Measurements from ENCODE around the gene HAP1. TPM values are rescaled to one million over a fixed set of nuclear protein-coding genes. Genes with fewer than 3 reads are reported as not detected.

Gene HAP1
- polyA plus RNA-seq, 2 of the 4 experiments (the other 2 are of a cell fraction), result 1.6 to 2.2 TPM

DNA sequence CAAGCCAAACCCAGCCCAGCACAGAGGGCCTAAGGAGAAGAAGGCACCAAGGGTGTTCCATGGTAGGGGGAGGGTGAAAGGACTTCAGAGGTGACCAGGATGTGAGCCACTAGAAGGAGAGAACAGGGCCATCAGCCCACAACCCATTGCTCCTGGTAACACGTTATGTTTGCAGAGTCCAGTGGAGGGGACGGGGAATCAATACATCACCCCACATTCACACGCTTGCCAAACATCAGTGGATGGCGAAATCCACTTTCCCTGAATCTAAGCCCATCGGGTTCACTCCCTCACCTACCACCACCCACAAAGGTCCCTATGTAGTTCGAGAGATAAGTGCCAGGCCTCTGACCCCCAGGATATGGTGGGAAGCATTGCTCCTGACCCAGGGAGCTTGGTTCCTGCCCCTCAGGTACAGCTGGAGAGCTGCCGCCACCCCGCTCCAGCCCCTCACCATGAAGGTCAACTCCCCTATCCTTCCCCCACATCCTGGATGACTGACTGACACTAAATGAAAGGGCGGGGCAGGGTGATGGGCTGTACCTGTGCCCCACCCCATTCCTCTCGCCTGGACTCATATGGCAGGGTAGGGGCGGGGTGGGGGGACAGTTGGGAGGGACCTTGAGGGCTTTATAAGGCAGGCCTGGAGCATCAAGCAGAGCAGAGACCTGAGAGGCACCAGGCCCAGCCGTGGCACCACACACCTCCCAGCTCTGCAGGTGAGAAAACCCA lies 22.6 kb downstream of the HAP1 start, which contains the start of gene GAST:
Gene GAST, plus strand, starts transcription at position 663 of the 732 bp plus-strand sequence. CDS start 3,106 bp downstream, outside the sequence.
- no peak for FAIRE-seq
- CTCF ChIA-PET, result interaction anchor here (0.6 to 96.0 kb wide), 7 partner anchors 9 to 348 kb away, joined by 3 to 3262 read pairs (median 4); partner anchors contain the start of genes EIF1, FKBP10, JUP and P3H4

DNA sequence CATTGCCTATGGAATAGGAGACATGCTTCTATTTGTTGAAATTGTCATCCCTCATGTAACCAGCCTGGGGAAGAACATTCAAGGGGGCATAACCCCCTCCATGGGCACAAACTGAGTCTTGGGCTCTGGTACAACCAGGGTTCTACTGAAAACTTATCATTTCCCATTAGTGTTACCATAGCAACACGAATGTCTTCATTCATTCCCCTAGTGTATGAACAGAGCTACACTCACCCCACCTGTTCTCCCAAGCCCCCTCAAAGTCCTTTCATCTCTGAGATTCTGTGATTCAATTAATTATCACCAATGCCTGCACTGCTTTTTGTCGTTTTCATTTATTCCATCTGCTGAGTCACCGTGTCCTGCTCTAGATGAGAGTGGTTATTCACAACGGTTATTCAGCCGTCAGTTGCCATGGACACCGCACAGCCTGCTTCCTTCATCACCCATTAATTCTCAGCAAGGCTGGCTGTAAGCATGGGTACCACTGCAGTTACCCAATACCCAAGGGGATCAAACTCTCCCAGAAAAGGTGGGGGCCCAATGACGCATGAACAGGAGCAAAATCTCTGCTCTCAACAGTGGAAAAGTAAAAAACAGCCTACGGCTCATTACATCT lies 23.9 kb downstream of the HAP1 start:
- ChIA-PET CTCF (interaction anchor here (0.6 to 96.0 kb wide), 11 partner anchors 9 to 431 kb away, joined by 3 to 3262 read pairs (median 5); partner anchors contain the start of genes EIF1, FKBP10, JUP and P3H4), POLR2A (no interaction called here)
- TF ChIP-seq FOSL2 (IDR thresholded peaks at IDR 0.05) (no peak), FOSL2 (CRISPR knock-in tag; IDR thresholded peaks at IDR 0.05) (peak; percentile 21; the same call in 1 of the 2 replicates), RNF2 (IDR thresholded peaks at IDR 0.05; ENCODE audit: borderline replicate concordance, low read depth) (no peak), NFE2L2 (conservative IDR thresholded peaks at IDR 0.05; ENCODE audit: low read length) (peak; percentile 62; the same call in 1 of the 2 replicates), MAFK (IDR thresholded peaks at IDR 0.05; ENCODE audit: partially characterized antibody) (peak; percentile 78)
- ATAC-seq, result peak; percentile 20 to 27; a peak in 2 of 6 replicates
- H3K27ac ChIP-seq, result no peak overlapping the region
- peak in 1 of 2 experiments; percentile 62 for DNase-seq (ENCODE audit: low read depth in 1 of 2, low spot score in 1 of 2)
- 53% methylated on average over 8 of the region's 8 CpGs for WGBS (ENCODE audit: missing lambda C conversion rate)
- FAIRE-seq, result peak; percentile 36
- H3K4me3 ChIP-seq, result no peak overlapping the region
- H3K4me1 ChIP-seq, result peaks cover 5% of the 10 kb centered on the region
- no peak overlapping the region for H3K4me2 ChIP-seq
- no peaks in the 10 kb centered on the region for H3K9me3 ChIP-seq

More for the DNA sequence above, 22.6 kb downstream of the HAP1 start, which contains the start of gene GAST:
- WGBS (ENCODE audit: missing lambda C conversion rate), result 86% methylated on average over 10 of the region's 12 CpGs
- ATAC-seq, result no peak
- POLR2A ChIA-PET, result no interaction called here
- Histone ChIP-seq H3K4me1 (peaks cover 3% of the 10 kb centered on the region), H3K4me2 (no peak within 1 kb of the TSS), H3K4me3 (no peak within 1 kb of the TSS), H3K27ac (0 out of 6 replicates have a peak within 1 kb of the TSS, but pooled peaks of 1 of the 2 experiments have one; percentile 8), H3K9me3 (no peaks in the 10 kb centered on the region)
- DNase-seq (ENCODE audit: low read depth in 1 of 2, low spot score in 1 of 2), result no peak
- TF ChIP-seq MAZ (IDR thresholded peaks at IDR 0.05; ENCODE audit: borderline replicate concordance, low read depth, low read length), result no peak

DNA sequence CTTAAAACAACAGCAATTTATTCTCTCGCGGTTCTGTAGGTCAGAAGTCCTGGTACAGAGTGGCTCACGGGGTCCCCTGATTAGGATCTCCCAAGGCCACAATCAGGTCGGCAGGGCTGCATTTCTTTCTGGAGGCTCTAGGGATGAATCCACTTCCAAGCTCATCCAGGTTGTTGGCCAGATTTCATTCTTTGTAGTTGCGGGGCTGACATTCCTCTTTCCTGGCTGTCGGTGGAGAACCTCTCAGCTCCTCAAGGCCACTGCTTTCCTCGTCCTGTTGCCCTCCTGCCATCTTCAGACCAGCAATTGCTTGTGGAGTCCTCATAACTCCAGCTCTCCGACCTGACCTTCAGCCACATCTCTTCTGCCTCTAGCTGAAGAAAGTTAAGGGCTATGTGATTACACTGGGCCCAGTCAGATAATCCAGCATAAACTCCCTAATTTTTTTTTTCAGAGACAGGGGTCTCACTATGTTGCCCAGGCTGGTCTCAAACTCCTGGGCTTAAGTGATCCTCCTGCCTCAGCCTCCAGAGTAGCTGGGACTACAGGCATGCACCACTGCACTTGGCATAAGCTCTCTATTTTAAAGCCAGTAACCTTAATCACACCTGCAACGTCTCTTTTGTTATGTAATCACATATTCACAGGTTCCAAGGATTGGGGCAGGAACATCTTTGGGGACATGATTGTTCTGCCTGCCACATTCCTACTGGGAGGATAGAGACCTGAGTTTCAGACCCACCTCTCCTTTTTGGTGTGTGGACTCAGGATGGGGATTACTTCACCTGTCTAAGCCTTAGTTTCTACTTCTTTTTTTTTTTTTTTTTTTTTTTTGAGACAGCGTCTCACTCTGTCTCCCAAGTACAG lies 26.4 kb downstream of the HAP1 start:
- POLR2A ChIA-PET, result interaction anchor here (0.7 to 4.8 kb wide), 5 partner anchors 12 to 26 kb away, joined by 3 to 38 read pairs (median 4); partner anchors contain the start of genes EIF1 and HAP1
- 66% methylated on average over 10 of the region's 10 CpGs for WGBS (ENCODE audit: missing lambda C conversion rate)

DNA sequence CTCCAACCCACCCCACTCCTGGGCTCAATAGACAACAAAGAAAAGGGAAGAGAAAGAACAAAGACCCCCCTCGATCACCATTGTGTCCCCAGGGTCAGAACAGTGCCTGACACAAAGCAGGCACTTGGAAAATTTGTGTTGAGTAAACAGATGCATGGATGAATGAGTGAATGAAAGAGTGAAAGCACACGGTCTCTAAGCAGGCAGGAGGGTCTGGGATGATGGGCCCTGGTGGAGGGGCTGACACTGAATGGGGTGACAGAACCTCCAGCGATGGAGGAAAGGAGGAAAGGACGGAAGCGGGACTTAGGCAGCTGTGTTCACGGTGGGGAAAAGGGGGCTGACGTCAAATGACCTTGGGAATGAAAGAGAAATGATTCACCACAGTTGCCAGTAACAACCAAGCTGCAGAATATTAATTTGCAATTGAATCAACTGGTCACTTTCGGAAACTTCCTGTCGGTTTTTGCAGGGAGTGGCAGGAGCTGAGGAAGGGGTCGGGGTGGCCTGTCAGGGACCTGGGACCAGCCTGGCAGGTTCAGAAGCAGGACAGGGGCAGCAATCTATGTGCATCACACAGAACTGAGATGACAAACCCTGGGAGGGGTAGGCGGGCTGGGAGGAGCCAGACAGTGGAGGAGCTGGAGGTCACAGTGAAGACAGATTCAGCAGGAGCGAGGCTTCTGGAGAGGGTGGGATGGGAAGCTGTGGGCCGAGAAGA lies 29.0 kb downstream of the HAP1 start:
- no peaks in the 10 kb centered on the region for H3K9me3 ChIP-seq
- peaks cover 13% of the 10 kb centered on the region for H3K4me1 ChIP-seq
- ChIA-PET POLR2A (interaction anchor here (0.6 to 4.8 kb wide), 3 partner anchors 9 to 191 kb away, joined by 3 to 38 read pairs (median 6); partner anchors contain the start of gene EIF1), CTCF (interaction anchor here (0.9 to 96.0 kb wide), 7 partner anchors 10 to 1078 kb away, joined by 3 to 3262 read pairs (median 3); partner anchors contain the start of genes FKBP10, HAP1, JUP and P3H4)
- no peak for FAIRE-seq
- DNase-seq (ENCODE audit: low read depth in 1 of 2, low spot score in 1 of 2), result no peak
- WGBS (ENCODE audit: missing lambda C conversion rate), result 61% methylated on average over 13 of the region's 13 CpGs
- ATAC-seq, result peak; percentile 59 to 64; a peak in 5 of 6 replicates
- peak overlapping the region; percentile 6; the same call in 1 of the 3 replicates for H3K4me2 ChIP-seq
- TF ChIP-seq FOSL2 (IDR thresholded peaks at IDR 0.05), result no peak
- TF ChIP-seq FOSL2 (CRISPR knock-in tag; IDR thresholded peaks at IDR 0.05), result 0 out of 2 replicates have a peak, but pooled peaks have one; percentile 13
- TF ChIP-seq, protein P1, sequence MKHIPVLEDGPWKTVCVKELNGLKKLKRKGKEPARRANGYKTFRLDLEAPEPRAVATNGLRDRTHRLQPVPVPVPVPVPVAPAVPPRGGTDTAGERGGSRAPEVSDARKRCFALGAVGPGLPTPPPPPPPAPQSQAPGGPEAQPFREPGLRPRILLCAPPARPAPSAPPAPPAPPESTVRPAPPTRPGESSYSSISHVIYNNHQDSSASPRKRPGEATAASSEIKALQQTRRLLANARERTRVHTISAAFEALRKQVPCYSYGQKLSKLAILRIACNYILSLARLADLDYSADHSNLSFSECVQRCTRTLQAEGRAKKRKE (CRISPR knock-in tag; IDR thresholded peaks at IDR 0.05; ENCODE audit: low read depth), result no peak
- 0 out of 6 replicates have a peak overlapping the region, but pooled peaks of 1 of the 2 experiments have one; percentile 13 for H3K27ac ChIP-seq
- H3K4me3 ChIP-seq, result no peak overlapping the region

More for the DNA sequence above, 26.4 kb downstream of the HAP1 start:
- FAIRE-seq (no peak), ATAC-seq (no peak), DNase-seq (ENCODE audit: low read depth in 1 of 2, low spot score in 1 of 2) (no peak)
- Histone ChIP-seq H3K27ac (no peak overlapping the region), H3K4me1 (peaks cover 13% of the 10 kb centered on the region), H3K4me2 (no peak overlapping the region), H3K9me3 (no peaks in the 10 kb centered on the region), H3K4me3 (no peak overlapping the region)
- TF ChIP-seq SMC3 (IDR thresholded peaks at IDR 0.05), result no peak
- TF ChIP-seq ZFP36 (IDR thresholded peaks at IDR 0.05; ENCODE audit: borderline replicate concordance, partially characterized antibody), result no peak
- no peak for TF ChIP-seq MYC (IDR thresholded peaks at IDR 0.05; ENCODE audit: borderline replicate concordance, low read length)
- TF ChIP-seq TP53 (CRISPR knock-in tag; IDR thresholded peaks at IDR 0.05), result no peak
- no peak for TF ChIP-seq EHF (CRISPR knock-in tag; IDR thresholded peaks at IDR 0.05)
- no peak for TF ChIP-seq NFE2L2 (conservative IDR thresholded peaks at IDR 0.05; ENCODE audit: low read length)
- no peak for TF ChIP-seq EHMT2 (IDR thresholded peaks at IDR 0.05; ENCODE audit: low read depth)
- TF ChIP-seq ZNF302 (CRISPR knock-in tag; IDR thresholded peaks at IDR 0.05), result no peak
- TF ChIP-seq, protein P2, sequence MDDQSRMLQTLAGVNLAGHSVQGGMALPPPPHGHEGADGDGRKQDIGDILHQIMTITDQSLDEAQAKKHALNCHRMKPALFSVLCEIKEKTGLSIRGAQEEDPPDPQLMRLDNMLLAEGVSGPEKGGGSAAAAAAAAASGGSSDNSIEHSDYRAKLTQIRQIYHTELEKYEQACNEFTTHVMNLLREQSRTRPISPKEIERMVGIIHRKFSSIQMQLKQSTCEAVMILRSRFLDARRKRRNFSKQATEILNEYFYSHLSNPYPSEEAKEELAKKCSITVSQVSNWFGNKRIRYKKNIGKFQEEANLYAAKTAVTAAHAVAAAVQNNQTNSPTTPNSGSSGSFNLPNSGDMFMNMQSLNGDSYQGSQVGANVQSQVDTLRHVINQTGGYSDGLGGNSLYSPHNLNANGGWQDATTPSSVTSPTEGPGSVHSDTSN (IDR thresholded peaks at IDR 0.05), result no peak
- CTCF ChIA-PET, result interaction anchor here (0.6 to 96.0 kb wide), 12 partner anchors 9 to 466 kb away, joined by 3 to 3262 read pairs (median 8); partner anchors contain the start of genes FKBP10, JUP and P3H4
